ENCODE results near the gene CPHXL2.

CPHXL2 gene

GRCh38 chr16:75640598-75640997 is 36.2 kb downstream of the CPHXL2 start:
- TF ChIP-seq CTCF (IDR thresholded peaks at IDR 0.05; ENCODE audit: low read depth, low read length, missing control alignments) = no peak
- DNase-seq = no peak
- Histone ChIP-seq H3K27ac (no peak overlapping the region), H3K27me3 (replicated peaks) (no peaks in the 10 kb centered on the region), H3K4me3 (ENCODE audit: low read depth, low read length) (no peak overlapping the region), H3K36me3 (replicated peaks) (peaks cover 56% of the 10 kb centered on the region)
- in situ Hi-C loops (cut with HindIII; ENCODE audit: low pct_ligation_motif_present, low sequenced_read_pairs) = no loop called here

DNA sequence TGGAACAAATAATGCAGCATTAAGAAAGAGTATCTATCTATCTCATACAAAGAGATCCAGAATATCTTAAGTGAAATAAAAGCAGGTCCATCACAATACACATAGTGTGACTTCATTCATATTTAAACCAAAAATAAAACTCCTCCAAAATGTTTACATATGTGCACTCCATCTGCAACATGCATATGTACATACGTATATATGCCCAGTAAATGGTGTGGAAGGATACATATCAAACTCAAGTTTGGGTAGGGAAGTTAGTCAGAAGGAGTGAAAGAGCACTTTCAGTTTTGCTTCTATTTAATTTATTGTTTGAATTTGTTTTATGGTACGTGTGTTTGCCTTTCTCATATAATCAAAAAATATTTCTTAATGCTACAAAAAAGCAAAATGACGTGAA is 41.8 kb downstream of the CPHXL2 start:
- Histone ChIP-seq H3K4me3 (ENCODE audit: low read depth, low read length) (no peak overlapping the region), H3K27me3 (replicated peaks) (no peaks in the 10 kb centered on the region), H3K36me3 (replicated peaks) (peaks cover 80% of the 10 kb centered on the region), H3K27ac (no peak overlapping the region)
- TF ChIP-seq CTCF (IDR thresholded peaks at IDR 0.05; ENCODE audit: low read depth, low read length, missing control alignments) = no peak
- no peak for DNase-seq
- in situ Hi-C loops (cut with HindIII; ENCODE audit: low pct_ligation_motif_present, low sequenced_read_pairs) = no loop called here

- no peaks in the 10 kb centered on the region for H3K27me3 ChIP-seq (replicated peaks)
- no peak overlapping the region for H3K4me3 ChIP-seq (ENCODE audit: low read depth, low read length)
- peaks cover 90% of the 10 kb centered on the region for H3K36me3 ChIP-seq (replicated peaks)
- DNase-seq = no peak
- in situ Hi-C loops (cut with HindIII; ENCODE audit: low pct_ligation_motif_present, low sequenced_read_pairs) = no loop called here
- no peak overlapping the region for H3K27ac ChIP-seq
- TF ChIP-seq CTCF (IDR thresholded peaks at IDR 0.05; ENCODE audit: low read depth, low read length, missing control alignments) = no peak
Measured at GRCh38 chr16:75632857-75633256, 44.0 kb downstream of the CPHXL2 start.

GRCh38 chr16:75630052-75630451 is 46.8 kb downstream of the CPHXL2 start:
- in situ Hi-C loops (cut with HindIII; ENCODE audit: low pct_ligation_motif_present, low sequenced_read_pairs) = no loop called here
- Histone ChIP-seq H3K4me3 (ENCODE audit: low read depth, low read length) (no peak overlapping the region), H3K27me3 (replicated peaks) (no peaks in the 10 kb centered on the region), H3K27ac (no peak overlapping the region), H3K36me3 (replicated peaks) (peaks cover 83% of the 10 kb centered on the region)
- no peak for TF ChIP-seq CTCF (IDR thresholded peaks at IDR 0.05; ENCODE audit: low read depth, low read length, missing control alignments)
- no peak for DNase-seq

GRCh38 chr16:75629132-75629531 is 47.7 kb downstream of the CPHXL2 start:
- no peak for DNase-seq
- Histone ChIP-seq H3K4me3 (ENCODE audit: low read depth, low read length) (no peak overlapping the region), H3K27ac (no peak overlapping the region), H3K36me3 (replicated peaks) (peaks cover 74% of the 10 kb centered on the region), H3K27me3 (replicated peaks) (no peaks in the 10 kb centered on the region)
- in situ Hi-C loops (cut with HindIII; ENCODE audit: low pct_ligation_motif_present, low sequenced_read_pairs) = no loop called here
- TF ChIP-seq CTCF (IDR thresholded peaks at IDR 0.05; ENCODE audit: low read depth, low read length, missing control alignments) = no peak

GRCh38 chr16:75628351-75628750 is 48.5 kb downstream of the CPHXL2 start:
- TF ChIP-seq CTCF (IDR thresholded peaks at IDR 0.05; ENCODE audit: low read depth, low read length, missing control alignments) = no peak
- H3K36me3 ChIP-seq (replicated peaks) = peaks cover 67% of the 10 kb centered on the region
- H3K27ac ChIP-seq = no peak overlapping the region

More at GRCh38 chr16:75628351-75628750, 48.5 kb downstream of the CPHXL2 start:
- DNase-seq = no peak
- Histone ChIP-seq H3K27me3 (replicated peaks) (no peaks in the 10 kb centered on the region), H3K4me3 (ENCODE audit: low read depth, low read length) (no peak overlapping the region)
- in situ Hi-C loops (cut with HindIII; ENCODE audit: low pct_ligation_motif_present, low sequenced_read_pairs) = no loop called here
